Left lung (tissue), 10 donors: ENCODE results near the gene AKR1D1. TPM values are rescaled to one million over a fixed set of nuclear protein-coding genes. Genes with fewer than 3 reads are reported as not detected.

Experiments used
- ATAC-seq: fragments of 200-7000 bp; cut with Tn5 transposase; one replicate; pipeline ENCODE4 v1.9.1; 2020; ENCODE audit warnings: moderate library complexity
- DNase-seq, 4 donors: peaks; one replicate each; pipeline ENCODE4 v3.0.0-alpha.2; 2013 to 2020
- H3K27ac ChIP-seq, 2 donors: fragments of 200-600 bp; sonication (generic) in 1 of 2; one replicate each; pipeline versions ENCODE4 v1.5.0 to v1.8.0; 2020 to 2021
- H3K27me3 ChIP-seq, 2 donors: fragments of 200-600 bp; sonication (generic) in 1 of 2; one replicate each; pipeline versions ENCODE4 v1.5.0 to v1.8.0; 2020 to 2021
- H3K36me3 ChIP-seq, 2 donors: fragments of 200-600 bp; sonication (generic) in 1 of 2; one replicate each; pipeline versions ENCODE4 v1.5.0 to v1.8.0; 2020 to 2021
- H3K4me1 ChIP-seq, 2 donors: fragments of 200-600 bp; one replicate each; pipeline ENCODE4 v1.8.0; 2021
- H3K4me3 ChIP-seq, 2 donors: fragments of 200-600 bp; sonication (generic) in 1 of 2; one replicate each; pipeline versions ENCODE4 v1.5.0 to v1.8.0; 2020 to 2021; ENCODE audit warnings: mild to moderate bottlenecking in 1 of 2
- H3K9me3 ChIP-seq, 2 donors: fragments of 200-600 bp; sonication (generic) in 1 of 2; one replicate each; pipeline versions ENCODE4 v1.5.0 to v1.8.0; 2020 to 2021
- CTCF ChIP-seq, 2 donors: fragments of 200-600 bp; sonication (generic) in 1 of 2; IDR thresholded peaks; one replicate each; pipeline versions ENCODE4 v1.5.0 to v1.8.0; 2021; ENCODE audit warnings: antibody characterized with exemption in 2 of 2
- intact Hi-C, 2 donors: fragments of 100-400 bp; cut with DNase I; formaldehyde crosslinking; loops; one replicate each; pipeline versions ENCODE4 v1.11.2 to v1.14.2; 2022
- polyA plus RNA-seq, 6 donors: library from polyadenylated mRNA; unstranded; fragments of 120-200 nt; gene quantifications; one replicate each; pipeline ENCODE4 v1.2.1, GENCODE V29; 2013; ENCODE audit not compliant: insufficient read length in 6 of 6
- total RNA-seq, 2 donors: library from RNA; stranded (reverse); fragmentation: NEBNext Ultra II Directional; extraction: Animal tissue kit (Norgen Biotek cat#: 25700); gene quantifications; one replicate each; pipeline ENCODE4 v1.2.1, GENCODE V29; 2021
- donor health status: DM: no; HTN: yes; CAD: no.
- donor health status: DM: no; HTN: no; CAD: no.

The AKR1D1 gene
- total and polyA plus RNA-seq, 8 donors, result 0.11 to 0.17 (median 0.14) TPM; not detected in 5

GRCh38 chr7:138120140-138120827 lies 44.0 kb downstream of the AKR1D1 start:
- Histone ChIP-seq H3K9me3 (peaks cover 0 to 1% of the 10 kb centered on the region in 2 donors), H3K36me3 (no peaks in the 10 kb centered on the region), H3K27me3 (no peaks in the 10 kb centered on the region), H3K4me1 (no peaks in the 10 kb centered on the region), H3K4me3 (no peak overlapping the region), H3K27ac (no peak overlapping the region)
- DNase-seq, result no peak
- no peak for TF ChIP-seq CTCF (IDR thresholded peaks at IDR 0.05)
- intact Hi-C loops, result no loop called here
- no peak for ATAC-seq

- DNase-seq, result peak in 1 of 4 donors; percentile 79
- H3K9me3 ChIP-seq, result peaks cover 0 to 1% of the 10 kb centered on the region in 2 donors
- H3K36me3 ChIP-seq, result no peaks in the 10 kb centered on the region
Observed at GRCh38 chr7:138122162-138122561, 45.9 kb downstream of the AKR1D1 start.

GRCh38 chr7:138125119-138125518 lies 48.9 kb downstream of the AKR1D1 start:
- no peak for DNase-seq
- Histone ChIP-seq H3K4me3 (no peak overlapping the region), H3K9me3 (peaks cover 0 to 7% of the 10 kb centered on the region in 2 donors), H3K27me3 (no peaks in the 10 kb centered on the region), H3K27ac (peak overlapping the region in 1 of 2 donors; percentile 31), H3K36me3 (no peaks in the 10 kb centered on the region), H3K4me1 (no peaks in the 10 kb centered on the region)
- ATAC-seq, result peak; percentile 17
- intact Hi-C loops, result no loop called here
- no peak for TF ChIP-seq CTCF (IDR thresholded peaks at IDR 0.05)

More at GRCh38 chr7:138122162-138122561, 45.9 kb downstream of the AKR1D1 start:
- no peak overlapping the region for H3K4me3 ChIP-seq
- no peaks in the 10 kb centered on the region for H3K4me1 ChIP-seq
- no peak overlapping the region for H3K27ac ChIP-seq
- intact Hi-C loops, result no loop called here
- no peak for TF ChIP-seq CTCF (IDR thresholded peaks at IDR 0.05)
- H3K27me3 ChIP-seq, result no peaks in the 10 kb centered on the region
- no peak for ATAC-seq

GRCh38 chr7:138125598-138126111 lies 49.4 kb downstream of the AKR1D1 start:
- H3K4me3 ChIP-seq, result no peak overlapping the region
- H3K27ac ChIP-seq, result peak overlapping the region in 1 of 2 donors; percentile 31
- H3K36me3 ChIP-seq, result no peaks in the 10 kb centered on the region
- H3K9me3 ChIP-seq, result peaks cover 0 to 7% of the 10 kb centered on the region in 2 donors
- DNase-seq (no peak), ATAC-seq (peak; percentile 84)
- H3K27me3 ChIP-seq, result no peaks in the 10 kb centered on the region
- intact Hi-C loops, result no loop called here
- TF ChIP-seq CTCF (IDR thresholded peaks at IDR 0.05), result no peak
- H3K4me1 ChIP-seq, result no peaks in the 10 kb centered on the region

GRCh38 chr7:138126928-138127327 lies 50.7 kb downstream of the AKR1D1 start:
- Histone ChIP-seq H3K9me3 (peaks cover 0 to 7% of the 10 kb centered on the region in 2 donors), H3K27ac (no peak overlapping the region), H3K4me3 (no peak overlapping the region), H3K27me3 (no peaks in the 10 kb centered on the region), H3K36me3 (no peaks in the 10 kb centered on the region), H3K4me1 (no peaks in the 10 kb centered on the region)
- DNase-seq (no peak), ATAC-seq (no peak)
- intact Hi-C loops, result no loop called here
- TF ChIP-seq CTCF (IDR thresholded peaks at IDR 0.05), result no peak
